ENCODE data around the gene ZNF316.

DNA sequence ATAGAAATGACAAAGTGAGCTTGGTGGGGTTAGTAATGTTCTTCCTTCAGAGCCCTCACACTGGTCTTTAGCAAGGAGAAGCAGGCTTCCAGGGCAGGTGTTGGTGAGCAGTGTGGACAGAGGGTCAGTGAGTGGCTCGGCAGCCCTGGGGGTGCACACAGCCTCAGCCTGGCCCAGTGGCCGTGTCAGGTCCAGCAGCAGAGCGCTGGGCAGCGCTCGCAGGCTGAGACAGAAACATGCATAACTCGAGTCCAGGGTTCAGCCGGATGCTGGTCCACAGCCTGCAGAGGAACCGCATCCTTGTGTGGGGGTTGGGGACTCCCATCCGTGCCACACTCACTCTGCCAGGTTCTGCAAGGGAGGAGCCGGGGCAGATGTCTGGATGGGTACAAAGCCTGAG lies 32.7 kb upstream of the ZNF316 start:
- TF ChIP-seq, protein P1, sequence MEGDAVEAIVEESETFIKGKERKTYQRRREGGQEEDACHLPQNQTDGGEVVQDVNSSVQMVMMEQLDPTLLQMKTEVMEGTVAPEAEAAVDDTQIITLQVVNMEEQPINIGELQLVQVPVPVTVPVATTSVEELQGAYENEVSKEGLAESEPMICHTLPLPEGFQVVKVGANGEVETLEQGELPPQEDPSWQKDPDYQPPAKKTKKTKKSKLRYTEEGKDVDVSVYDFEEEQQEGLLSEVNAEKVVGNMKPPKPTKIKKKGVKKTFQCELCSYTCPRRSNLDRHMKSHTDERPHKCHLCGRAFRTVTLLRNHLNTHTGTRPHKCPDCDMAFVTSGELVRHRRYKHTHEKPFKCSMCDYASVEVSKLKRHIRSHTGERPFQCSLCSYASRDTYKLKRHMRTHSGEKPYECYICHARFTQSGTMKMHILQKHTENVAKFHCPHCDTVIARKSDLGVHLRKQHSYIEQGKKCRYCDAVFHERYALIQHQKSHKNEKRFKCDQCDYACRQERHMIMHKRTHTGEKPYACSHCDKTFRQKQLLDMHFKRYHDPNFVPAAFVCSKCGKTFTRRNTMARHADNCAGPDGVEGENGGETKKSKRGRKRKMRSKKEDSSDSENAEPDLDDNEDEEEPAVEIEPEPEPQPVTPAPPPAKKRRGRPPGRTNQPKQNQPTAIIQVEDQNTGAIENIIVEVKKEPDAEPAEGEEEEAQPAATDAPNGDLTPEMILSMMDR (IDR thresholded peaks at IDR 0.05; ENCODE audit: low read depth, low read length): no peak
- TF ChIP-seq EZH2phosphoT487 (IDR thresholded peaks at IDR 0.05; ENCODE audit: low read depth): no peak
